Measurements from ENCODE around the gene ZDHHC11.

DNA sequence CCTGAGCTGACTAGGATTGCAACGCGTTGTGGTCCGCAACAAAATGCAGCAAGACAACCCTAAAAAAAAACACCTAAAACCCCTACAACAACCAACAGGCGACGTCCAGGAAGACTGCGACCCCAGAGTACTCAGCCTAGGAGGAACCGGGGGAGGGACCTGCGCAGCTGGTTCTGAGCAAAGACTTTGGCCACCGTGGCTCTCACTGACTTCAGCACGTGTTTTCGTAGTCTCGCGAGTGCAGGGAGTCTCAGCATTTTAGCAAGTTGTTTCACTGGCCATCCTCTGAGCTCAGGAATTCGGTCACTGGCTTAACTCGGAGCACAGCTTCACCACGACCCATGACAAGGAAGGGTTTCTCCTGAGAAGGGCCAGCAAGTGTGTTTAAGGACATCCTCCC lies 8.6 kb upstream of the ZDHHC11 start:
- TF ChIP-seq, protein P1, sequence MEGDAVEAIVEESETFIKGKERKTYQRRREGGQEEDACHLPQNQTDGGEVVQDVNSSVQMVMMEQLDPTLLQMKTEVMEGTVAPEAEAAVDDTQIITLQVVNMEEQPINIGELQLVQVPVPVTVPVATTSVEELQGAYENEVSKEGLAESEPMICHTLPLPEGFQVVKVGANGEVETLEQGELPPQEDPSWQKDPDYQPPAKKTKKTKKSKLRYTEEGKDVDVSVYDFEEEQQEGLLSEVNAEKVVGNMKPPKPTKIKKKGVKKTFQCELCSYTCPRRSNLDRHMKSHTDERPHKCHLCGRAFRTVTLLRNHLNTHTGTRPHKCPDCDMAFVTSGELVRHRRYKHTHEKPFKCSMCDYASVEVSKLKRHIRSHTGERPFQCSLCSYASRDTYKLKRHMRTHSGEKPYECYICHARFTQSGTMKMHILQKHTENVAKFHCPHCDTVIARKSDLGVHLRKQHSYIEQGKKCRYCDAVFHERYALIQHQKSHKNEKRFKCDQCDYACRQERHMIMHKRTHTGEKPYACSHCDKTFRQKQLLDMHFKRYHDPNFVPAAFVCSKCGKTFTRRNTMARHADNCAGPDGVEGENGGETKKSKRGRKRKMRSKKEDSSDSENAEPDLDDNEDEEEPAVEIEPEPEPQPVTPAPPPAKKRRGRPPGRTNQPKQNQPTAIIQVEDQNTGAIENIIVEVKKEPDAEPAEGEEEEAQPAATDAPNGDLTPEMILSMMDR (IDR thresholded peaks at IDR 0.05) = no peak
- TF ChIP-seq POLR2A (IDR thresholded peaks at IDR 0.05) = no peak
